IPS-20b (cell line): ENCODE results near the gene MAN1A1.

Experiments
- H3K27ac ChIP-seq: one replicate; pipeline ENCODE4 v1.5.1; 2013; ENCODE audit warnings: low read length
- H3K27me3 ChIP-seq: 2 replicates; pipeline ENCODE4 v1.6.1; 2013; ENCODE audit warnings: mild to moderate bottlenecking, low read length, inconsistent platforms; ENCODE audit not compliant: insufficient read depth
- H3K36me3 ChIP-seq: 2 replicates; pipeline ENCODE4 v1.6.1; 2013; ENCODE audit warnings: low read depth, mild to moderate bottlenecking, inconsistent platforms, low read length, moderate library complexity; ENCODE audit not compliant: insufficient read depth
- H3K4me1 ChIP-seq: 2 replicates; pipeline ENCODE4 v1.6.1; 2013; ENCODE audit warnings: mild to moderate bottlenecking, control low read depth, inconsistent platforms, low read length, moderate library complexity; ENCODE audit not compliant: insufficient read depth
- H3K4me3 ChIP-seq: 2 replicates; pipeline ENCODE4 v1.5.1; 2013; ENCODE audit warnings: mild to moderate bottlenecking, low read length, inconsistent platforms
- H3K9ac ChIP-seq: 2 replicates; pipeline ENCODE4 v1.6.1; 2013; ENCODE audit warnings: low read depth, mild to moderate bottlenecking, inconsistent platforms, low read length, moderate library complexity
- H3K9me3 ChIP-seq: 2 replicates; pipeline ENCODE4 v1.6.1; 2013; ENCODE audit warnings: mild to moderate bottlenecking, low read depth, low read length, inconsistent platforms; ENCODE audit not compliant: insufficient read depth

Gene MAN1A1

GRCh38 chr6:119310486-119311036 lies 39.0 kb downstream of the MAN1A1 start:
- Histone ChIP-seq H3K4me1 (0 out of 2 replicates have a peak, but pooled peaks cover 2% of the 10 kb centered on the region), H3K27ac (no peak overlapping the region), H3K36me3 (no peaks in the 10 kb centered on the region), H3K9ac (no peak overlapping the region), H3K4me3 (no peak overlapping the region), H3K9me3 (no peaks in the 10 kb centered on the region), H3K27me3 (no peaks in the 10 kb centered on the region)

DNA sequence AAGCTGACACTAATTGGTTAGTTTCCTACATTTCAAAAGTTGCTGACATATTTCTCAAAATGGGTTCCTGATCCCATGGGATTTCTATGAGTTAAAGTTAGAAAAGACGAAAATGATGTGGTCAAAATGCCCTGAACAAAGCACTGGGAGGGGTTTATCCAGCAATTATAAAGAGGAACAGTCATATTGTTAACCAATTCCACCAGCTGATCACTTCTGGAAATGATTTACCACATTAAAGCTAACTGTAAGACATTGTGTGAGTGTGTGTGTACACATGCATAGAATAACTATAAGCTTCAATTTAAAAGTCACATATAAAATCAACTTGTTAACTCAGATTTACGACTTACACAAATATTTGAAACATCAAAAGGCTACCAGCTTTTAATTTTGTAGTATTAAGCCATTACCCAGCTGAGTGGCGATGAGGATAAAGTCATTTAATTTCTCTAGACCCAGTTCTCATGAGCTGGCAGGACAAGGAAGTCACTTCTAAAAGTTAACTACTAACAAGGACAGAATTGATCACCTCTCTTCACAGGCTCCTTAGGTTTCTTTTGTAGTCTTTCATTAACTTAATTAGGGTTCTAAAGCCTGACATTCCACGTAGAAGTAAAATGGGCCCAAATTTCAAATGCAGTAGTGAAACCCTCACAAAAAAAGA lies 40.4 kb downstream of the MAN1A1 start:
- no peak overlapping the region for H3K27ac ChIP-seq
- no peaks in the 10 kb centered on the region for H3K9me3 ChIP-seq
- H3K9ac ChIP-seq: no peak overlapping the region; the same call in 1 of the 2 replicates
- no peaks in the 10 kb centered on the region for H3K27me3 ChIP-seq
- no peak overlapping the region for H3K4me3 ChIP-seq
- 0 out of 2 replicates have a peak, but pooled peaks cover 2% of the 10 kb centered on the region for H3K4me1 ChIP-seq
- H3K36me3 ChIP-seq: no peaks in the 10 kb centered on the region

GRCh38 chr6:119308048-119308570 lies 41.5 kb downstream of the MAN1A1 start:
- Histone ChIP-seq H3K4me1 (0 out of 2 replicates have a peak, but pooled peaks cover 2% of the 10 kb centered on the region), H3K9me3 (no peaks in the 10 kb centered on the region), H3K36me3 (no peaks in the 10 kb centered on the region), H3K27me3 (no peaks in the 10 kb centered on the region), H3K9ac (no peak overlapping the region), H3K4me3 (no peak overlapping the region), H3K27ac (no peak overlapping the region)

- no peak overlapping the region for H3K4me3 ChIP-seq
- no peaks in the 10 kb centered on the region for H3K36me3 ChIP-seq
- no peak overlapping the region for H3K9ac ChIP-seq
- 0 out of 2 replicates have a peak, but pooled peaks cover 2% of the 10 kb centered on the region for H3K4me1 ChIP-seq
- H3K9me3 ChIP-seq: no peaks in the 10 kb centered on the region
- H3K27me3 ChIP-seq: no peaks in the 10 kb centered on the region
- H3K27ac ChIP-seq: no peak overlapping the region
Observed at GRCh38 chr6:119307056-119307455, 42.5 kb downstream of the MAN1A1 start.

DNA sequence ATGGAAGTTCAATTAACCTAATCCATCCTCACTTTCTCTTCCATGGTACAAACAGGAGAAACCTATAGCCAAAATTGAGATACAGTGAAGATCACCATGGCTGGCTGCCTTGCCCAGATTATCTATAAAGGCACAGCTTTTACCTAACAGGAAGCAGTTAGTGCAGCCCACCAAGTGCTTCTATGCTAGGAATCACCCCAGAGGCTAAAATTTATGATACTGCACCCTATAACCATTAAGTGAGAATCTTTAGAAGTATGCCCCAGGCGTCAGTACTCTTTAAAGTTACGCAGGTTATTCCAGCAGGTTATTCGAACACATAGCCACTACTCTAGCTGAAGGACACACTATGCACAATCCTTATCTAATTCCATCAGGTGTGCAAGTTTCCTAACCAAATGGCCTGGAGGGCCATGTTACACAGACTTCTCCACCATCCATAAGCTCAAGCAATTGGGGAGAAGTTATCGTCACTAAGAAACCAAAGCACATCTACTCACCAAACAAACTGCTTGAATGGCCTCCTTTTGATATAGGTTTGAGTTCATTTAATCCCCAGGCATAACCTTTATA lies 43.1 kb downstream of the MAN1A1 start:
- no peaks in the 10 kb centered on the region for H3K9me3 ChIP-seq
- H3K27ac ChIP-seq: no peak overlapping the region
- 0 out of 2 replicates have a peak, but pooled peaks cover 2% of the 10 kb centered on the region for H3K4me1 ChIP-seq
- H3K27me3 ChIP-seq: no peaks in the 10 kb centered on the region
- H3K36me3 ChIP-seq: no peaks in the 10 kb centered on the region
- no peak overlapping the region for H3K9ac ChIP-seq
- no peak overlapping the region for H3K4me3 ChIP-seq

GRCh38 chr6:119303164-119303887 lies 46.2 kb downstream of the MAN1A1 start:
- no peaks in the 10 kb centered on the region for H3K4me1 ChIP-seq
- H3K4me3 ChIP-seq: no peak overlapping the region
- H3K27ac ChIP-seq: no peak overlapping the region
- H3K9ac ChIP-seq: no peak overlapping the region
- H3K36me3 ChIP-seq: no peaks in the 10 kb centered on the region
- no peaks in the 10 kb centered on the region for H3K9me3 ChIP-seq
- H3K27me3 ChIP-seq: no peaks in the 10 kb centered on the region

DNA sequence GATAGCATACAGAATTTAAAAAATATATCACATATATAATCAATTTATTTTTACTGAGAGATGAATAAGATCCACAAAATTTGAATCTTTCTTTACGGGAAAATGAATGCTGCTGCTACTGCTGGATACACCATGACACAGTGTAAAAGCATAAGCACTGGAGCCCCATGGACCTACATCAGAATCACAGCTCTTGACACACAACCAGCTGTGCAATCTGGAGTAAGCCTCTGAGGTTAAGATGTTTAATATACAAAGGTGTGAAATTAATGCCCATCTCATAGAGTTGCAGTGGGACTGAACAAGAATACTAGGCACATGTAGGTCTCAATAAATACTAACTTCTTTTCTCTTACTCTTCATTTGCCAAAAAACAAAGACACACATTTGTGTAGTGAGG lies 48.1 kb downstream of the MAN1A1 start:
- Histone ChIP-seq H3K27me3 (no peaks in the 10 kb centered on the region), H3K9me3 (no peaks in the 10 kb centered on the region), H3K9ac (no peak overlapping the region), H3K4me3 (no peak overlapping the region), H3K4me1 (peaks cover 4% of the 10 kb centered on the region), H3K27ac (no peak overlapping the region), H3K36me3 (no peaks in the 10 kb centered on the region)

GRCh38 chr6:119299694-119300093 lies 49.9 kb downstream of the MAN1A1 start:
- Histone ChIP-seq H3K4me1 (peaks cover 10% of the 10 kb centered on the region), H3K9ac (no peak overlapping the region), H3K36me3 (no peaks in the 10 kb centered on the region), H3K27me3 (no peaks in the 10 kb centered on the region), H3K9me3 (no peaks in the 10 kb centered on the region), H3K4me3 (no peak overlapping the region), H3K27ac (no peak overlapping the region)

DNA sequence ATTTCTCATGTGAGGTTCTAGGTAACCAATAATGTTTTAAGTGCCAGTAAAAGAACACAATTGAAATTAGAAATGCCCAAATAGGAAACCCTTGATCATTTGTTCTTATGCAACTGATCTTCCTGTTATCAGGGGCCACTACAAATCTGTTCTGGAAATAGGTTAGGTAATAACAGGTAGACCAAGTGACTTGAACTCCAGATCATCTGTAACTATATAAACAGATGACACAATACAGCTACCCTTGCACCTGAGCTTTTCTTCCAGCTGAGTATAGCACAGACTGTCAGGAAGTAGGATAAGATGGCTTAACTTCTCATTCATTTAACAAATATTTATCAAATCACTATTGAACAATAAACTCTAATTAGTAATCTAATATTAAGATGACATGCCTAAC lies 52.5 kb downstream of the MAN1A1 start:
- Histone ChIP-seq H3K4me1 (peaks cover 10% of the 10 kb centered on the region), H3K4me3 (no peak overlapping the region), H3K36me3 (no peaks in the 10 kb centered on the region), H3K27me3 (no peaks in the 10 kb centered on the region), H3K9me3 (no peaks in the 10 kb centered on the region), H3K9ac (no peak overlapping the region), H3K27ac (no peak overlapping the region)

GRCh38 chr6:119296036-119297035 lies 53.2 kb downstream of the MAN1A1 start:
- Histone ChIP-seq H3K4me3 (0 out of 2 replicates have a peak overlapping the region, but pooled peaks have one; percentile 2), H3K27me3 (no peaks in the 10 kb centered on the region), H3K9me3 (no peaks in the 10 kb centered on the region), H3K36me3 (no peaks in the 10 kb centered on the region), H3K4me1 (peaks cover 10% of the 10 kb centered on the region), H3K27ac (no peak overlapping the region), H3K9ac (no peak overlapping the region)

GRCh38 chr6:119294984-119295383 lies 54.6 kb downstream of the MAN1A1 start:
- Histone ChIP-seq H3K4me3 (no peak overlapping the region), H3K9ac (no peak overlapping the region), H3K4me1 (peaks cover 10% of the 10 kb centered on the region), H3K27ac (no peak overlapping the region), H3K27me3 (no peaks in the 10 kb centered on the region), H3K9me3 (no peaks in the 10 kb centered on the region), H3K36me3 (no peaks in the 10 kb centered on the region)
